ENCODE data around the gene SYNCRIP. TPM values are rescaled to one million over a fixed set of nuclear protein-coding genes. Genes with fewer than 3 reads are reported as not detected.

The SYNCRIP gene
- total RNA-seq, 1 experiment from 2014 or later: 189 TPM

GRCh38 chr6:85620308-85620707 is 22.4 kb downstream of the SYNCRIP start:
- RAD21 ChIA-PET (ENCODE audit: low non-redundant PET in 1 of 2, low total read pairs in 2 of 2, uncharacterized antibody in 2 of 2, unreplicated experiment in 2 of 2): no interaction called here
- intact Hi-C loops (cut with micrococcal nuclease): no loop called here

More at GRCh38 chr6:85620308-85620707, 22.4 kb downstream of the SYNCRIP start:
- Histone ChIP-seq H3K36me3 (ENCODE audit: control insufficient read depth in 1 of 2, insufficient read depth in 2 of 2, low read length in 2 of 2) (peaks cover 57 to 80% of the 10 kb centered on the region in 2 experiments), H3K27me3 (ENCODE audit: insufficient read depth, low read length) (no peaks in the 10 kb centered on the region), H3K4me3 (replicated peaks in 1 of 2; ENCODE audit: low read depth in 1 of 2, low read length in 2 of 2) (no peak overlapping the region), H3K79me2 (ENCODE audit: insufficient read depth, low read length) (peaks cover 100% of the 10 kb centered on the region), H3K9me3 (ENCODE audit: control insufficient read depth in 1 of 2, insufficient read depth in 1 of 2, low read depth in 1 of 2, low read length in 2 of 2) (no peaks in the 10 kb centered on the region), H3K9me2 (ENCODE audit: insufficient read depth) (no peaks in the 10 kb centered on the region), H3K4me2 (ENCODE audit: low read length) (no peak overlapping the region), H3K27ac (ENCODE audit: low read depth, low read length) (no peak overlapping the region), H3K9ac (ENCODE audit: low read length) (no peak overlapping the region), H3K4me1 (ENCODE audit: control insufficient read depth in 1 of 2, insufficient read depth in 2 of 2, low read length in 2 of 2) (no peaks in the 10 kb centered on the region), H2AFZ (ENCODE audit: low read depth, low read length, poor library complexity, severe bottlenecking) (no peak overlapping the region), H4K20me1 (ENCODE audit: insufficient read depth) (peaks cover 65% of the 10 kb centered on the region)
- DNase-seq (ENCODE audit: low read depth, low spot score) (no peak), ATAC-seq (no peak)
- ChIA-PET CTCF (no interaction called here), POLR2A (no interaction called here)
- no TSS peak for BruUV-seq (replicated peaks)
- no peak for TF ChIP-seq EZH2 (IDR thresholded peaks at IDR 0.05)
- no peak for TF ChIP-seq SRF (IDR thresholded peaks at IDR 0.05; ENCODE audit: low read depth)
- TF ChIP-seq ZNF274 (IDR thresholded peaks at IDR 0.05; ENCODE audit: low read depth, low read length): no peak
- TF ChIP-seq, protein P1, sequence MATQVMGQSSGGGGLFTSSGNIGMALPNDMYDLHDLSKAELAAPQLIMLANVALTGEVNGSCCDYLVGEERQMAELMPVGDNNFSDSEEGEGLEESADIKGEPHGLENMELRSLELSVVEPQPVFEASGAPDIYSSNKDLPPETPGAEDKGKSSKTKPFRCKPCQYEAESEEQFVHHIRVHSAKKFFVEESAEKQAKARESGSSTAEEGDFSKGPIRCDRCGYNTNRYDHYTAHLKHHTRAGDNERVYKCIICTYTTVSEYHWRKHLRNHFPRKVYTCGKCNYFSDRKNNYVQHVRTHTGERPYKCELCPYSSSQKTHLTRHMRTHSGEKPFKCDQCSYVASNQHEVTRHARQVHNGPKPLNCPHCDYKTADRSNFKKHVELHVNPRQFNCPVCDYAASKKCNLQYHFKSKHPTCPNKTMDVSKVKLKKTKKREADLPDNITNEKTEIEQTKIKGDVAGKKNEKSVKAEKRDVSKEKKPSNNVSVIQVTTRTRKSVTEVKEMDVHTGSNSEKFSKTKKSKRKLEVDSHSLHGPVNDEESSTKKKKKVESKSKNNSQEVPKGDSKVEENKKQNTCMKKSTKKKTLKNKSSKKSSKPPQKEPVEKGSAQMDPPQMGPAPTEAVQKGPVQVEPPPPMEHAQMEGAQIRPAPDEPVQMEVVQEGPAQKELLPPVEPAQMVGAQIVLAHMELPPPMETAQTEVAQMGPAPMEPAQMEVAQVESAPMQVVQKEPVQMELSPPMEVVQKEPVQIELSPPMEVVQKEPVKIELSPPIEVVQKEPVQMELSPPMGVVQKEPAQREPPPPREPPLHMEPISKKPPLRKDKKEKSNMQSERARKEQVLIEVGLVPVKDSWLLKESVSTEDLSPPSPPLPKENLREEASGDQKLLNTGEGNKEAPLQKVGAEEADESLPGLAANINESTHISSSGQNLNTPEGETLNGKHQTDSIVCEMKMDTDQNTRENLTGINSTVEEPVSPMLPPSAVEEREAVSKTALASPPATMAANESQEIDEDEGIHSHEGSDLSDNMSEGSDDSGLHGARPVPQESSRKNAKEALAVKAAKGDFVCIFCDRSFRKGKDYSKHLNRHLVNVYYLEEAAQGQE (IDR thresholded peaks at IDR 0.05; ENCODE audit: low read depth): no peak
- TF ChIP-seq, protein P2, sequence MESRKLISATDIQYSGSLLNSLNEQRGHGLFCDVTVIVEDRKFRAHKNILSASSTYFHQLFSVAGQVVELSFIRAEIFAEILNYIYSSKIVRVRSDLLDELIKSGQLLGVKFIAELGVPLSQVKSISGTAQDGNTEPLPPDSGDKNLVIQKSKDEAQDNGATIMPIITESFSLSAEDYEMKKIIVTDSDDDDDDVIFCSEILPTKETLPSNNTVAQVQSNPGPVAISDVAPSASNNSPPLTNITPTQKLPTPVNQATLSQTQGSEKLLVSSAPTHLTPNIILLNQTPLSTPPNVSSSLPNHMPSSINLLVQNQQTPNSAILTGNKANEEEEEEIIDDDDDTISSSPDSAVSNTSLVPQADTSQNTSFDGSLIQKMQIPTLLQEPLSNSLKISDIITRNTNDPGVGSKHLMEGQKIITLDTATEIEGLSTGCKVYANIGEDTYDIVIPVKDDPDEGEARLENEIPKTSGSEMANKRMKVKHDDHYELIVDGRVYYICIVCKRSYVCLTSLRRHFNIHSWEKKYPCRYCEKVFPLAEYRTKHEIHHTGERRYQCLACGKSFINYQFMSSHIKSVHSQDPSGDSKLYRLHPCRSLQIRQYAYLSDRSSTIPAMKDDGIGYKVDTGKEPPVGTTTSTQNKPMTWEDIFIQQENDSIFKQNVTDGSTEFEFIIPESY (IDR thresholded peaks at IDR 0.05; ENCODE audit: extremely low read depth, insufficient replicate concordance, low read length): no peak
- TF ChIP-seq FOSL1 (IDR thresholded peaks at IDR 0.05; ENCODE audit: low read depth): no peak
- no peak for TF ChIP-seq RAD21 (IDR thresholded peaks at IDR 0.05; ENCODE audit: low read depth)
- no peak for TF ChIP-seq POLR2AphosphoS5 (IDR thresholded peaks at IDR 0.05; ENCODE audit: low read depth, low read length)

Measured in HCT116 (cell line).